NK-92 treated with Interleukin-12 subunit alpha and Interleukin-12 subunit beta, amount 100 ng/mL, for 24 hours (cell line): ENCODE results near the gene HNRNPA0.

ENCODE experiments used
- DNase-seq: peaks from one replicate; lab custom pipeline; 2025; lab: John Stamatoyannopoulos, UW

The HNRNPA0 gene

GRCh38 chr5:137727623-137728022 lies 26.5 kb downstream of the HNRNPA0 start:
- no peak for DNase-seq

DNA sequence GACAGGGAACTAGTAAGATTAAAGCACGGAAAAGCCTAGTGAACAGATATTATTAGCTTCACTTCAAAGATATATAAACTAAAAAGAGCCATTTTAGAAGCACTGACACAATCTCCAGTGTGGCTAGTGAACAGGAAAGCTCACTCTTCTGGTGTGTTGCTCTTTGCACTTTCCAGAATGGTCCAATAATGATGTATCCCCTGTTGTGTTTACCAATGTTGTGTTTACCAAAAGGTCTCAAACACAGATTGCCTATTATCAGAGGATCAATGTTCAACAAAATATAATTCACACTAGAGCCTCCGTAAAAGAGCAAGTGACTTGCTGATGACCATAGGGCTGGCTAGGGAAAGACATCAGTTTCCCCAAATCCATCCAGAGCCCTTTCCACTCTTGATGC lies 29.9 kb downstream of the HNRNPA0 start:
- DNase-seq: no peak

- DNase-seq: no peak
Observed at GRCh38 chr5:137718611-137719010, 35.6 kb downstream of the HNRNPA0 start.

GRCh38 chr5:137716337-137716736 lies 37.8 kb downstream of the HNRNPA0 start:
- DNase-seq: no peak

- DNase-seq: no peak
Observed at GRCh38 chr5:137715456-137715855, 38.7 kb downstream of the HNRNPA0 start.

GRCh38 chr5:137714946-137715345 lies 39.2 kb downstream of the HNRNPA0 start:
- DNase-seq: no peak

DNA sequence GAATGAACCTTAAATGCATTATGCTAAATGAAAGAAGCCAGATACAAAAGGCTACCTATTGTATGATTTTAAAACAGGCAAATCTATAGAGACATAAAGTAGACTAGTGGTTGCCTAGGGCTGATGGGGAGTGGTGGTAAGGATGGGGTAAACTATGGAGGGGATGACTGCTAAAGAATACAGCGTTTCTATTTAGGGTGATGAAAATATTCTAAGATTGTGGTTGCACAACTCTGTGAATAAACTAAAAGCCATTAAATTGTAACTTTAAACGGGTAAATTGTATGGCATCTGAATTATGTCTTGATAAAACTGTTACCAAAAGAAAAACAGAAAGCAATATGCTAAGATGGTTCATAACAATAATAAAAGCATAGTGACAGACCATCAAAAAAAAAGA lies 39.7 kb downstream of the HNRNPA0 start:
- DNase-seq: no peak

DNA sequence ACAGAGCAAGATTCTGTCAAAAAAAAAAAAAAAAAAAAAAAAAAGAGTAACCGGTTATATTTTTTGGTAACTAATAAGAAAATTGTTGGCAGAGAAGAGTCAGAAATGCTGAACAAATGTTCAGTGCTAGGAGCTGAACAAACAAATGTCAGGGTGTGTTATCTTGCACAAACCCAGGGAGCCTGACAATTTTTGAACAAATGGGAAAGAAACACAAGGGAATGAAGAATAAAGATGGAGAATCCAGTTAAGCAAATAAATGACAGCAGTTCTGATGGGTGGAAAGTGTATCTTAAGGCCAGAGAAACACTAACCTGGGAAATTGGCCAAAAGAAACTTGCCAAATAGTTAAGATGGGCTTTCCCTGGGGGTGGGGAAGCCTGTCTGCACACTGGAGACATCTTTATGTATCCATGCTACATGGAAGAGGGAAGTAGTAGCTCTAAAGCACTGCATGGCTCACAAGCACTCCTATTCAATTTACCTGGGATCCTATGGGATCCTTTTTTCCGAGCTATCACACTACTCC lies 42.0 kb downstream of the HNRNPA0 start:
- DNase-seq: no peak

- DNase-seq: no peak
Observed at GRCh38 chr5:137710086-137710485, 44.1 kb downstream of the HNRNPA0 start.

DNA sequence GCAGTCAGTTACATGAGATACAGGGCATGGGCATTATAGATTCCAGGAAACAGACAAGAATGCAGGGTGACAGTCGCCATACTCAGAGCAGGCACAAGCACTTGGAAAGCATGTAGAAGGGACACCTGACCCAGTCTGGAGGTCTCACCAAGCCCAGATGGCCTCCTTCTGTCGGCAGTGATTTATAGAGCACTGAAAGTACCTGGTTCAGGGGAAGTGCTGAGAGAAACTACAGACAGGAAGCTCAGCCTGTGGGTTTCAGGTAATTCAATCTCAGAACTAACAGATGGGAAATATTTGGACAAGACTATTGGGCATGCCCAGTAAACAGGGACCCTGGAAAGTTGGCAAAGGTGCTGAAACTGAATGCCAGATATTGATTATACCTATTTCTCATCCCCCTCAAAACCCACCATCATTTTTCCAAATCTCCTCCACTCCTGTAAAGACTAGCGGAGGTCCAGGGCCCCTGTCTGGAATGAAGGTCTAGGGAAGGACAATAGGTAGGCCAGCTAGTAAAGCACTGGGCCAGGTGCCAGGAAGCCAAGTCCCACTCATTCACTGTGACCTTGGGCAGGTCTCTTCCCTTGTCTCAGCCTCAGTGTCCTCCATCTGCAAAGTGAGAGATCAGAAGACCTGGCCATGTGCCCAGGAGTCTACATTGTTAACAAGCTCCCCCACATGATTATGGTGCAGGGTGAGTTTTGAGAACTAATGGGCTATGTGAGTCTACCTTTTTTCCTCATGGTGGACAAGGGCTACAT lies 45.2 kb downstream of the HNRNPA0 start:
- DNase-seq: no peak

GRCh38 chr5:137708062-137708461 lies 46.1 kb downstream of the HNRNPA0 start:
- DNase-seq: no peak

DNA sequence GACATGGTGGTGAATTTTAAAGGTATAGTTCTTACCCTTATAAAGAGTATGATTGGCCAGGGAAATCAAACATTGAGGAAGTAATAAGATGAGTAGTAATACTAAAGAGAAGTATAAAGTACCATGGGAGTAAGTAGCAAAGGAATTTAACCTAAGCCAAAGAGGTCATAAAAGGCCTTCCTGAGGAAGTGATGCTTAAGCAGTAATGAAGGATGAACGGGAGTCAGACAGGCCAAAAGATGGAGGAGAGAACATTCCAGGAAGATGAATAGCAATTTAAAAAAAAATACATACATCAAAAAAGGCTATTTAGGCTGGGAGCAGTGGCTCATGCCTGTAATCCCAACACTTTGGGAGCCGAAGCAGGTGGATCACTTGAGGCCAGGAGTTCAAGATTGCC lies 47.3 kb downstream of the HNRNPA0 start:
- no peak for DNase-seq

- no peak for DNase-seq
Observed at GRCh38 chr5:137705106-137705505, 49.1 kb downstream of the HNRNPA0 start.

GRCh38 chr5:137703565-137703964 lies 50.6 kb downstream of the HNRNPA0 start:
- DNase-seq: no peak

DNA sequence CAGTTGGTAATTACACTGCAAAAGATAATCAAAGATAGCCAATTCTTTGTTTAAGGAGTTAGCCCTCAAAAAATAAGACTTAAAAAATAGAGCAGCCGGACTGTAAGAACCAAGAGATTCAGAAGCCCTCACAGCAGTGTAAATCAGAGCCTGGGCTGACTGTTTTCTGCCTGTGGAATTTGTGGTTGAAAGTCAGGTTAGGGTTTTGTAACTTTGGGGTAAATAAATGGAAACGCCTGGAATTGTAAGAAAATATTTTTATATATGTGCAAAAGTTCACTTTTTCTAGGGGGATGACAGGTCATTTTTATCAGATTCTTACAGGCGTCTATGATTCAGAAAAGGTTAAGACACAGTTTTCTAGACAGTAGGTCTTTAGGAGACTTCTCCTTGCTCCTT lies 53.9 kb downstream of the HNRNPA0 start:
- DNase-seq: no peak

- no peak for DNase-seq
Observed at GRCh38 chr5:137699336-137700281, 54.6 kb downstream of the HNRNPA0 start.

DNA sequence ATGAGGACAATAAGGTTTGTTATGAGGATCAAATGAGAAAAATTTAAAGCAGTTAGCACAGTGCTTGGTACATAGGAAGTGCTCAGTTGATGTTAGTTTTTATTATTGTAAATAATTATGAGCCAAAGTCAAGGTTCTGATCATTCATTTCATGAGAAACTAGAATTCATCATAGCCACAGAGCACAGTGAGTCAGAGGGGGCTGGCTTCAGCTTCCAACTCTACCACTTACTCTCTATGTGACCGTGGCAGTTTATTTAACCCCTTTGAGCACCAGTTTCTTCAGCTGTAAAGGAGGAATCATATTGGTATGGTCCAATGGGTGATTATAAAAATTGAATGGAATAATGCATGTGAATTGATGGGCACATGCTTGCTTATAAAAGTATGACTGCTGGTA lies 57.7 kb downstream of the HNRNPA0 start:
- no peak for DNase-seq

GRCh38 chr5:137695651-137696428 lies 58.3 kb downstream of the HNRNPA0 start:
- no peak for DNase-seq
